GM19238 (cell line): ENCODE results near the gene SNU13.
"Not testable (repeated sequence)": the region's sequence is repeated elsewhere in the genome, so short reads cannot be mapped to it uniquely, and the experiment has no call there.

Source experiments
- DNase-seq: peaks from one replicate; pipeline ENCODE4 v3.0.0; 2011; ENCODE audit warnings: low spot score; ENCODE audit not compliant: insufficient read length

Gene SNU13

DNA sequence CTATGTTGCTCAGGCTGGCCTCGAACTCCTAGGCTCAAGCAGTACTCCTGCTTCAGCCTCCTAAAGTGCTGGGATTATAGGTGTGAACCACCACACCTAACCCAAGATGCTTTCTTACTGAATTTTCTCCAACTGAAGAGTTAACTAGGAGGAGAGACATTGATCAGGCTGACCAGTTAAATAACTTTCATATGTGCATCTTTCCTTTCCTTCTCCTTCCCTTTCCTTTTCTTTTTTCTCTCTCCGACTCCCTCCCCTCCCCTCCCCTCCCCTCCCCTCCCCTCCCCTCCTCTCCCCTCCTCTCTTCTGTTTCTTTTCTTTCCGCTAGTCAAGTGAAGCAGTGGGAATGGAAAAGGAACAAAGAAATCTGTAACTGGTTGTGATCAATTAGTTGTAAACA is 40.9 kb downstream of the SNU13 start:
- no peak for DNase-seq

GRCh38 chr22:41642331-41643110 is 46.1 kb downstream of the SNU13 start:
- no peak for DNase-seq

DNA sequence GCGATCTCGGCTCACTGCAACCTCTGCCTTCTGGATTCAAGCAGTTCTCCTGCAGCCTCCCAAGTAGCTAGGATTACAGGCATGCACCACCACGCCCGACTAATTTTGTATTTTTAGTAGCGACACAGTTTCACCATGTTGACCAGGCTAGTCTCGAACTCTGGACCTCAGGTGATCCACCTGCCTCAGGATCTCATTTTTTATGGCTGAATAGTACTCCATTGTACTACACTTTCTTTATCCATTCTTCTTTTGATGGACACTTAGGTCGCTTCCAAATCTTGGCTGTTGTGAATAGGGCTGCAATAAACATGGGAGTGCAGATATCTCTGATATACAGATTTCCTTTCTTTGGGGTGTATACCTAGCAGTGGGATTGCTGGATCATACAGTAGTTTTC is 46.8 kb downstream of the SNU13 start:
- DNase-seq = no peak

GRCh38 chr22:41638748-41639147 is 49.9 kb downstream of the SNU13 start:
- DNase-seq = no peak

DNA sequence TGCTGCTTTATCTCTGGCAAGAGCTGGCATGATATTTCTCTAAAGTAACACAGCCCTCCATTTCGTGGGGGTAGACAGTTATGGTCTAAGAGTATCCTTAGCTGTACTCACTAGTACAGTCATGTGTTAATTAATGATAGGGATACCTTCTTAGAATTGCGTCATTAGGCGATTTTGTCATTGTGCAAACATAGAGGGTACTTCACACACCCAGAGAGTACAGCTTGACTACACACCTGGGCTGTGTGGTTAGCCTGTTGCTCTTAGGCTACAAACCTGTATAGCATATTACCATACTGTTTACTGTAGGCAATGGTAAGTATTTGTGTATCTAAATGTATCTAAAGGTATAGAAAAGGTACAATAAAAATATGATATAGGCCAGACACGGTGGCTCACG is 50.5 kb downstream of the SNU13 start:
- DNase-seq = no peak

- DNase-seq = not testable (repeated sequence)
These were observed 51.0 kb downstream of the SNU13 start for GRCh38 chr22:41637623-41638022.

DNA sequence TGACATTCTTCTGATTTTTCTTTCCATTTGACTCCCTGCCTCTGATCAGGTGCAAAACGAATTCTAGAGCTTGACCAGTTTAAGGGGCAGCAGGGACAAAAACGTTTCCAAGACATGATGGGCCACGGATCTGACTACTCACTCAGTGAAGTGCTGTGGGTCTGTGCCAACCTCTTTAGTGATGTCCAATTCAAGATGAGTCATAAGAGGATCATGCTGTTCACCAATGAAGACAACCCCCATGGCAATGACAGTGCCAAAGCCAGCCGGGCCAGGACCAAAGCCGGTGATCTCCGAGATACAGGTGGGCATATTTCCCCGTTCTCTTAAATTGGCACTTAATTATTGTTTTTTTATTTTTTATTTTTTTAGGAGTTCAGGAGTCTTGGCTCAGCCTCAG is 52.2 kb downstream of the SNU13 start:
- no peak for DNase-seq

DNA sequence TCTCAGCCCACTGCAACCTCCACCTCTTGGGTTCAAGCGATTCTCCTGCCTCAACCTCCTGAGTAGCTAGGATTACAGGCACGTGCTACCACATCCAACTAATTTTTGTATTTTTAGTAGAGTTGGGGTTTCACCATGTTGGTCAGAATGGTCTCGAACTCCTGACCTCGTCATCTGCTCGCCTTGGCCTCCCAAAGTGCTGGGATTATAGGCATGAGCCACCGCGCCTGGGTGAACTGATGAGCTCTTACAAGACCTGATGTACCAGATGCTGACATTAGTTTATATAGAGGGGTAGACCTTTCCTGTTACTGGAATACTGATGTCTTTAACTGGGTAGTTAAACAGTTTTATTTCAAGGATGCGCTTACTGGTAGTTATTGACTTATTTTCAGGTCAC is 54.1 kb downstream of the SNU13 start:
- not testable (repeated sequence) for DNase-seq

DNA sequence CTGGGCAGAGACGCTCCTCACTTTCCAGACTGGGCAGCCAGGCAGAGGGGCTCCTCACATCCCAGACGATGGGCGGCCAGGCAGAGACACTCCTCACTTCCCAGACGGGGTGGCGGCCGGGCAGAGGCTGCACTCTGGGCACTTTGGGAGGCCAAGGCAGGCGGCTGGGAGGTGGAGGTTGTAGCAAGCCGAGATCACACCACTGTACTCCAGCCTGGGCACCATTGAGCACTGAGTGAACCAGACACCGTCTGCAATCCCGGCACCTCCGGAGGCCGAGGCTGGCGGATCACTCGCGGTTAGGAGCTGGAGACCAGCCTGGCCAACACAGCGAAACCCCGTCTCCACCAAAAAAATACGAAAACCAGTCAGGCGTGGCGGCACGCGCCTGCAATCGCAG is 57.1 kb downstream of the SNU13 start:
- not testable (repeated sequence) for DNase-seq

- DNase-seq = not testable (repeated sequence)
These were observed 57.6 kb downstream of the SNU13 start for GRCh38 chr22:41631115-41631514.

GRCh38 chr22:41625577-41625976 is 63.1 kb downstream of the SNU13 start:
- DNase-seq = no peak
